H1 (cell line): ENCODE data around the gene IFNL3. TPM values are rescaled to one million over a fixed set of nuclear protein-coding genes. Genes with fewer than 3 reads are reported as not detected.
"Not testable (repeated sequence)": the region's sequence is repeated elsewhere in the genome, so short reads cannot be mapped to it uniquely, and the experiment has no call there.

Source experiments
- CTCF ChIA-PET: fragments of 300-600 bp; sonication (Branson Sonifier 250); formaldehyde crosslinking; loops from one replicate; lab custom pipeline; 2021; ENCODE audit not compliant: partially characterized antibody; lab: Charles Lee
- POLR2A ChIA-PET: fragments of 300-600 bp; sonication (Branson Sonifier 250); formaldehyde crosslinking; loops from one replicate; lab custom pipeline; 2021; ENCODE audit warnings: inconsistent platforms; ENCODE audit not compliant: partially characterized antibody; lab: Charles Lee
- DNase-seq, 2 experiments: peaks; one replicate each; pipeline versions ENCODE4 v3.0.0 to v3.0.0-alpha.2; 2010 to 2022; ENCODE audit warnings: low spot score in 2 of 2, low read depth in 1 of 2, mixed read lengths in 1 of 2
- FAIRE-seq: peaks from 2 replicates; lab custom pipeline; 2011; peaks lifted over from hg19 to GRCh38; lab: Jason Lieb, UNC
- H2AFZ ChIP-seq: 2 replicates; pipeline ENCODE4 v1.8.1; 2012; ENCODE audit warnings: low read length, inconsistent platforms
- H2AK5ac ChIP-seq: 2 replicates; pipeline ENCODE4 v1.6.1; 2013; ENCODE audit warnings: low read depth, low read length
- H2BK120ac ChIP-seq: replicated peaks from 2 replicates; pipeline ENCODE3; 2013; ENCODE audit warnings: low read depth, low read length, inconsistent platforms
- H2BK12ac ChIP-seq: 2 replicates; pipeline ENCODE4 v1.6.1; 2013; ENCODE audit warnings: low read depth, low read length
- H2BK15ac ChIP-seq: 2 replicates; pipeline ENCODE4 v1.6.1; 2013; ENCODE audit warnings: low read length
- H2BK20ac ChIP-seq: 2 replicates; pipeline ENCODE4 v1.6.1; 2013; ENCODE audit warnings: low read length
- H2BK5ac ChIP-seq: 2 replicates; pipeline ENCODE4 v1.6.1; 2013; ENCODE audit warnings: low read depth, low read length
- H3K14ac ChIP-seq: 2 replicates; pipeline ENCODE4 v1.6.1; 2013; ENCODE audit warnings: inconsistent platforms; ENCODE audit not compliant: insufficient read length
- H3K18ac ChIP-seq: 2 replicates; pipeline ENCODE4 v1.6.1; 2013; ENCODE audit warnings: low read length; ENCODE audit errors: extremely low read depth
- H3K23ac ChIP-seq: 2 replicates; pipeline ENCODE4 v1.6.1; 2013; ENCODE audit warnings: inconsistent platforms; ENCODE audit not compliant: insufficient read length
- H3K23me2 ChIP-seq: 2 replicates; pipeline ENCODE4 v1.6.1; 2013; ENCODE audit warnings: low read depth, low read length
- H3K27ac ChIP-seq: 2 replicates; pipeline ENCODE4 v1.6.1; 2011; ENCODE audit warnings: low read depth, low read length, inconsistent platforms
- H3K27me3 ChIP-seq, 4 experiments: replicated peaks in 1 of 4; 1 replicate in 1 of 4; 2 replicates in 3 of 4; pipeline versions ENCODE4 v1.6.1 to v1.8.1; 2011 to 2013; ENCODE audit warnings: low read length in 3 of 4, mild to moderate bottlenecking in 3 of 4, inconsistent platforms in 2 of 4, mixed read lengths in 2 of 4, moderate library complexity in 1 of 4; ENCODE audit not compliant: control insufficient read depth in 3 of 4, insufficient read depth in 3 of 4; ENCODE audit errors: extremely low read depth in 1 of 4
- H3K36me3 ChIP-seq, 4 experiments: 2 replicates each; pipeline versions ENCODE4 v1.6.1 to v1.8.1; 2011 to 2013; ENCODE audit warnings: mild to moderate bottlenecking in 4 of 4, low read length in 3 of 4, moderate library complexity in 2 of 4, control low read depth in 1 of 4, inconsistent platforms in 1 of 4; ENCODE audit not compliant: insufficient read depth in 4 of 4, control insufficient read depth in 2 of 4
- H3K4ac ChIP-seq: replicated peaks from 2 replicates; pipeline ENCODE3; 2013; ENCODE audit warnings: low read length, low read depth, mixed read lengths, inconsistent platforms; ENCODE audit not compliant: insufficient read length
- H3K4me1 ChIP-seq, 4 experiments: replicated peaks in 1 of 4; 1 replicate in 1 of 4; 2 replicates in 3 of 4; pipeline versions ENCODE4 v1.6.1 to v1.8.1; 2011 to 2013; ENCODE audit warnings: low read length in 3 of 4, inconsistent platforms in 2 of 4, mixed read lengths in 1 of 4; ENCODE audit not compliant: insufficient read depth in 4 of 4, control insufficient read depth in 3 of 4
- H3K4me2 ChIP-seq, 2 experiments: 2 replicates each; pipeline versions ENCODE4 v1.6.1 to v1.8.1; 2011 to 2013; ENCODE audit warnings: low read depth in 2 of 2, low read length in 2 of 2, control low read depth in 1 of 2, inconsistent platforms in 1 of 2, mild to moderate bottlenecking in 1 of 2; ENCODE audit not compliant: insufficient read depth in 1 of 2
- H3K4me3 ChIP-seq, 4 experiments: fragments of 200-600, 300-600 bp in 1 of 4; sonication (generic), shearing (Covaris generic), sonication (Bioruptor Twin) in 1 of 4; 2 replicates each; pipeline versions ENCODE4 v1.5.1 to v1.8.1; 2011 to 2016; ENCODE audit warnings: low read length in 4 of 4, low read depth in 3 of 4, control low read depth in 2 of 4, inconsistent platforms in 2 of 4, mild to moderate bottlenecking in 2 of 4, mixed read lengths in 1 of 4, moderate library complexity in 1 of 4; ENCODE audit not compliant: insufficient read depth in 2 of 4; ENCODE audit errors: extremely low read depth in 1 of 4
- H3K56ac ChIP-seq: replicated peaks from 2 replicates; pipeline ENCODE3; 2013; ENCODE audit warnings: low read depth, mild to moderate bottlenecking, mixed read lengths, low read length, inconsistent platforms; ENCODE audit not compliant: insufficient read length
- H3K79me1 ChIP-seq: 2 replicates; pipeline ENCODE4 v1.6.1; 2013; ENCODE audit warnings: low read depth, low read length, control low read depth
- H3K79me2 ChIP-seq, 2 experiments: 2 replicates each; pipeline versions ENCODE4 v1.6.1 to v1.8.1; 2012 to 2013; ENCODE audit warnings: low read length in 2 of 2, mild to moderate bottlenecking in 2 of 2, inconsistent platforms in 1 of 2; ENCODE audit not compliant: insufficient read depth in 2 of 2, control insufficient read depth in 1 of 2
- H3K9ac ChIP-seq, 4 experiments: replicated peaks in 1 of 4; 1 replicate in 1 of 4; 2 replicates in 3 of 4; pipeline versions ENCODE4 v1.6.1 to v1.8.1; 2011 to 2013; ENCODE audit warnings: low read depth in 3 of 4, low read length in 3 of 4, control low read depth in 2 of 4, mild to moderate bottlenecking in 2 of 4, moderate library complexity in 2 of 4, inconsistent platforms in 1 of 4; ENCODE audit errors: extremely low read depth in 1 of 4
- H3K9me3 ChIP-seq, 2 experiments: 2 replicates each; pipeline versions ENCODE4 v1.6.1 to v1.8.1; 2012 to 2013; ENCODE audit warnings: mild to moderate bottlenecking in 2 of 2, moderate library complexity in 2 of 2, control low read depth in 1 of 2, inconsistent platforms in 1 of 2, low read depth in 1 of 2, low read length in 1 of 2, mixed read lengths in 1 of 2; ENCODE audit not compliant: insufficient read depth in 2 of 2
- H4K20me1 ChIP-seq, 2 experiments: replicated peaks in 1 of 2; 2 replicates each; pipeline versions ENCODE3 to v1.8.1; 2011 to 2013; ENCODE audit warnings: inconsistent platforms in 2 of 2, low read length in 2 of 2, mild to moderate bottlenecking in 1 of 2; ENCODE audit not compliant: insufficient read depth in 2 of 2, control insufficient read depth in 1 of 2
- H4K5ac ChIP-seq: 2 replicates; pipeline ENCODE4 v1.6.1; 2013; ENCODE audit warnings: low read length, low read depth, mixed read lengths, inconsistent platforms; ENCODE audit not compliant: insufficient read length
- H4K8ac ChIP-seq: 2 replicates; pipeline ENCODE4 v1.8.0; 2013; ENCODE audit warnings: mild to moderate bottlenecking, moderate library complexity, low read length, inconsistent platforms; ENCODE audit not compliant: insufficient read depth; ENCODE audit errors: extremely low read depth
- H4K91ac ChIP-seq: replicated peaks from 2 replicates; pipeline ENCODE3; 2013; ENCODE audit warnings: low read length, mixed read lengths, inconsistent platforms; ENCODE audit not compliant: insufficient read length
- CHD1 ChIP-seq: IDR thresholded peaks from 2 replicates; pipeline ENCODE4 v1.6.1; 2012; ENCODE audit warnings: low read depth, low read length, improper control_type of control experiment
- SIRT6 ChIP-seq: IDR thresholded peaks from one replicate; pipeline ENCODE4 v1.7.1; 2012; ENCODE audit warnings: low read length, inconsistent platforms
- WGBS, 2 experiments: shearing (Covaris generic) in 1 of 2; methylation state at CpG; one replicate each; pipeline versions ENCODE4 v1.1.6 to v1.1.7; 2013 to 2015; ENCODE audit warnings: low lambda C conversion rate in 2 of 2, mixed read lengths in 2 of 2, inconsistent platforms in 1 of 2, low coverage in 1 of 2, missing lambda C conversion rate in 1 of 2; ENCODE audit not compliant: insufficient replicate concordance in 2 of 2, insufficient coverage in 1 of 2, insufficient read length in 1 of 2; ENCODE audit errors: extremely low coverage in 1 of 2, missing lambda C conversion rate in 1 of 2; 5-methylcytosine and 5-hydroxymethylcytosine counted together
- polyA plus RNA-seq, 7 experiments: library from polyadenylated mRNA; depleted of rRNA in 3 of 7; stranded (reverse) in 5 of 7; unstranded in 2 of 7; fragments of >200 nt in 5 of 7; fragments of 200-250 nt in 2 of 7; gene quantifications; 1 replicate in 5 of 7; 2 replicates in 1 of 7; 4 replicates in 1 of 7; pipeline versions ENCODE4 v1.2.1 to v1.2.3, GENCODE V29; 2011 to 2013; ENCODE audit warnings: missing spikeins in 2 of 7, mixed read lengths in 2 of 7
- total RNA-seq: library from RNA; stranded (reverse); fragmentation: NEBNext Ultra II Directional; extraction: Animal tissue kit (Norgen Biotek cat#: 25700); gene quantifications from 2 replicates; pipeline ENCODE4 v1.2.1, GENCODE V29; 2021
- TF ChIP-seq, protein P1 (sequence below): IDR thresholded peaks from 2 replicates; pipeline ENCODE4 v1.6.1; 2012; ENCODE audit warnings: inconsistent platforms
- TF ChIP-seq, protein P2 (sequence below): IDR thresholded peaks from 2 replicates; pipeline ENCODE4 v1.6.1; 2011; ENCODE audit warnings: low read length, improper control_type of control experiment

Gene IFNL3
- total and polyA plus RNA-seq, 2 of the 8 experiments (the other 6 are each of a cell fraction or from before 2014, with no cell fraction given), result 0.11 TPM; not detected in 1

DNA sequence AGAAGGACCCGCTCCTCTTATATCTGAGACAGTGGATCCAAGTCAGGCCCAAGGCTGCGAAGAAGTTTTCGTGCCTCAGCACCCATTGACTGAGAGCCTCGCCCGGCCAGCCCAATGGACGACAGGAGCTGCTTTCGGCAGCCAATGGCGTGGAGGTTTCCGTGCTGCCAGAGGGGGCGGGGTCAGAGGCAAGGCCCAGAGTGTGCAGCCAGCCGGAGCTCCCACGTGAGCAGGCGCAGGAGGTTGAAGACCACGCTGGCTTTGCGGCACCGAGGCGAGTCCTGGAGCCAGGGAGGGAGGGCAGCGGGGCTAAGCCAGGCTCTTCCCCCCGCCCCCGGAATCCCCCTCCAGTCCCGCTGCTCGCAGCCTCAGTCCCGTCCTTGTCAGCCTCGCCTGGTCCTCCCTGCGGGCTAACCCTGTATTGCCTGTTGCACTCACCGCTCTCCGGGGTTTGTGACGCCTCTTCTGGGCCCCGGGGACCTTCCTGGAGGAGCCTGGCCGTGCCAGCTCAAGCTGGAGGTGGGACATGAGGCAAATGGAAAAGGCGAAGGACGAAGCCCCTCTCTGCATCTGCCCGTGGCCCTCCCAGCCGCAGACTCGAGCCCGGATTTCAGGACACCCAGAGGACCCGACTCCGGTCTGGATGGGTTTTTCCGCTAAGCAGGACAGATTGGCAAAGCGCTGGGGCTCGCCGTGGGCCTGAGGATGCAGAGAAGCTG is 2.3 kb upstream of the IFNL3 start (continued):
- TF ChIP-seq SIRT6, result no peak
- TF ChIP-seq, protein P1, sequence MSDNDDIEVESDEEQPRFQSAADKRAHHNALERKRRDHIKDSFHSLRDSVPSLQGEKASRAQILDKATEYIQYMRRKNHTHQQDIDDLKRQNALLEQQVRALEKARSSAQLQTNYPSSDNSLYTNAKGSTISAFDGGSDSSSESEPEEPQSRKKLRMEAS, result peak; percentile 93
- TF ChIP-seq CHD1, result no peak
- TF ChIP-seq, protein P2, sequence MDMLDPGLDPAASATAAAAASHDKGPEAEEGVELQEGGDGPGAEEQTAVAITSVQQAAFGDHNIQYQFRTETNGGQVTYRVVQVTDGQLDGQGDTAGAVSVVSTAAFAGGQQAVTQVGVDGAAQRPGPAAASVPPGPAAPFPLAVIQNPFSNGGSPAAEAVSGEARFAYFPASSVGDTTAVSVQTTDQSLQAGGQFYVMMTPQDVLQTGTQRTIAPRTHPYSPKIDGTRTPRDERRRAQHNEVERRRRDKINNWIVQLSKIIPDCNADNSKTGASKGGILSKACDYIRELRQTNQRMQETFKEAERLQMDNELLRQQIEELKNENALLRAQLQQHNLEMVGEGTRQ, result 0 out of 2 replicates have a peak, but pooled peaks have one; percentile 17

- H3K4ac ChIP-seq, H3K79me1 ChIP-seq, H4K5ac ChIP-seq, H3K4me3 ChIP-seq, H3K9ac ChIP-seq, H3K4me2 ChIP-seq, H3K56ac ChIP-seq, H2BK20ac ChIP-seq, H2AFZ ChIP-seq, H2BK15ac ChIP-seq, H4K20me1 ChIP-seq, H4K91ac ChIP-seq, H3K9me3 ChIP-seq, H2BK12ac ChIP-seq, H3K14ac ChIP-seq, DNase-seq, H3K23me2 ChIP-seq, H2BK5ac ChIP-seq, H3K18ac ChIP-seq, POLR2A ChIA-PET, H3K23ac ChIP-seq, H2BK120ac ChIP-seq, H3K27ac ChIP-seq, H3K79me2 ChIP-seq, H4K8ac ChIP-seq, H3K36me3 ChIP-seq, H2AK5ac ChIP-seq: not testable (repeated sequence)
- peak; percentile 93 for FAIRE-seq
- WGBS, 2 experiments, result no CpG with 5 or more reads among the region's 1 CpG
- CTCF ChIA-PET, result interaction anchor here (1.4 kb wide), 1 partner anchor 81 kb away, joined by 3 read pairs; no protein-coding TSS in a partner anchor
- H3K27me3 ChIP-seq, result peaks cover 29 to 38% (median 35%) of the 10 kb centered on the region in 4 experiments
- peaks cover 0 to 14% (median 7%) of the 10 kb centered on the region in 4 experiments; a peak in 5 of 7 replicates for H3K4me1 ChIP-seq
Measured at GRCh38 chr19:39245166-39245565, 360 bp upstream of the IFNL3 start.
